K562 (cell line): Measurements from ENCODE around the gene DDX41. TPM values are rescaled to one million over a fixed set of nuclear protein-coding genes. Genes with fewer than 3 reads are reported as not detected.

Source experiments
- CEBPB ChIP-seq: fragments of 450-650 bp; IDR thresholded peaks from 2 replicates; pipeline ENCODE4 v1.6.1; 2016; ENCODE audit warnings: missing genetic modification characterization, missing compliant biosample characterization
- CHD4 ChIP-seq: fragments of 200-600 bp; sonication (generic); IDR thresholded peaks from 3 replicates; pipeline ENCODE4 v1.6.1; 2012; ENCODE audit warnings: low read depth, mild to moderate bottlenecking, mixed read lengths, low read length, inconsistent platforms; ENCODE audit not compliant: insufficient read depth, insufficient replicate concordance, poor library complexity, severe bottlenecking
- NCOA1 ChIP-seq: fragments of 450-650 bp; IDR thresholded peaks from 2 replicates; pipeline ENCODE4 v1.6.1; 2016; ENCODE audit warnings: low read depth
- polyA plus RNA-seq, 8 experiments: library from polyadenylated mRNA; depleted of rRNA in 4 of 8; stranded (reverse) in 5 of 8; unstranded in 3 of 8; fragments of >200 nt; fragmentation: Nextera tagmentation in 2 of 8; fragmentation: Illumina TruSeq in 1 of 8; extraction: Ambion mirVana in 2 of 8; extraction: Trizol in 1 of 8; gene quantifications; 2 replicates each; pipeline versions ENCODE4 v1.2.1 to v1.2.3, GENCODE V29; 2011 to 2014; ENCODE audit warnings: inconsistent platforms in 1 of 8, missing spikeins in 1 of 8
- total RNA-seq, 7 experiments: library from RNA; depleted of rRNA in 6 of 7; stranded (reverse); fragments of >200 nt in 6 of 7; fragmentation: Illumina TruSeq in 2 of 7; extraction: Trizol in 2 of 7; gene quantifications; 2 replicates each; pipeline versions ENCODE4 v1.2.1 to v1.2.3, GENCODE V29; 2011 to 2021; ENCODE audit warnings: low replicate concordance in 1 of 7
- TF ChIP-seq, protein P1 (sequence below), 2 experiments: fragments of 450-650 bp; conservative IDR thresholded peaks; 2 replicates each; pipeline ENCODE4 v1.6.1; 2017; ENCODE audit warnings: mild to moderate bottlenecking in 2 of 2, moderate library complexity in 2 of 2
- TF ChIP-seq, protein P2 (sequence below): fragments of 450-650 bp; IDR thresholded peaks from 2 replicates; pipeline ENCODE4 v1.6.1; 2016; ENCODE audit warnings: missing biosample characterization, missing genetic modification characterization

The DDX41 gene
- total and polyA plus RNA-seq, 9 of the 15 experiments (the other 6 are each of a cell fraction or from before 2014, with no cell fraction given) = 38.2 to 284 (median 116) TPM

DNA sequence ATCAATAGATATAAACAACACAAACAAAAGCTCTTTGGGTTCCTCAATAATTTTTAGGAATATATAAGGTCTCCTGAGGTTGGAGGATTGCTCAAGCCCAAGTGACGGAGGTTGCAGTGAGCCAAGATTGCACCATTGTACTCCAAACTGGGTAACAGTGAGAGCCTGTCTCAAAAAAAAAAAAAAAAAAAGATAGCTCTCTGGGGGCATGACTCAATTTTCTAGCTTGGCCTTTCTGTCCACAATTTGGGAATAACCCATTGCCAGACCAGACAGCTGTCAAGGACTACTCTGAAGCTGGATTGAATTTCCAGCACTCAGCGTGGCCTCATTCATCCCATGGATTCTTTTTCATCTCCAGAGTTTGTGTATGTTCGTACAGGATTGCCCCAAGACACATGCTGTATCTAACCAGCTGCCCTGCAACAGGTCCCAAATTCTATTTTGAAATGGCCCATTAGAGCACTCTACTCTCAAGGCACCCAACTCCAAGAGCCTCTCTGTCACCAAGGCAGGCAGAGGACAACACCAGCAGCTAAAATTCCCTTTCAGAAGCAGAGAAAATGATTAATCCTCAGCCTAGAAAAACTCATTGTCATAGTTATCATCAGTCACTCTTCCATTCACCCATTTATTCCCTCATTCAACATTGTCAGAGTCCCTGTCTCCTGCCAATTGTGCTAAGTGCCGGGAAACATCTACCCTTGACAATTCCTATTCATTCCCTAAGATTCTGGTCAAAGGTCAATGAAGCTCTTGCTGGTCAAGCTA, 28.9 kb upstream of the DDX41 start (continued):
- TF ChIP-seq, protein P1, sequence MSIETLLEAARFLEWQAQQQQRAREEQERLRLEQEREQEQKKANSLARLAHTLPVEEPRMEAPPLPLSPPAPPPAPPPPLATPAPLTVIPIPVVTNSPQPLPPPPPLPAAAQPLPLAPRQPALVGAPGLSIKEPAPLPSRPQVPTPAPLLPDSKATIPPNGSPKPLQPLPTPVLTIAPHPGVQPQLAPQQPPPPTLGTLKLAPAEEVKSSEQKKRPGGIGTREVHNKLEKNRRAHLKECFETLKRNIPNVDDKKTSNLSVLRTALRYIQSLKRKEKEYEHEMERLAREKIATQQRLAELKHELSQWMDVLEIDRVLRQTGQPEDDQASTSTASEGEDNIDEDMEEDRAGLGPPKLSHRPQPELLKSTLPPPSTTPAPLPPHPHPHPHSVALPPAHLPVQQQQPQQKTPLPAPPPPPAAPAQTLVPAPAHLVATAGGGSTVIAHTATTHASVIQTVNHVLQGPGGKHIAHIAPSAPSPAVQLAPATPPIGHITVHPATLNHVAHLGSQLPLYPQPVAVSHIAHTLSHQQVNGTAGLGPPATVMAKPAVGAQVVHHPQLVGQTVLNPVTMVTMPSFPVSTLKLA (conservative IDR thresholded peaks at IDR 0.05) = no peak
- TF ChIP-seq CEBPB (tag) (peak; percentile 92), CHD4 (no peak), NCOA1 (no peak)
- TF ChIP-seq, protein P2, sequence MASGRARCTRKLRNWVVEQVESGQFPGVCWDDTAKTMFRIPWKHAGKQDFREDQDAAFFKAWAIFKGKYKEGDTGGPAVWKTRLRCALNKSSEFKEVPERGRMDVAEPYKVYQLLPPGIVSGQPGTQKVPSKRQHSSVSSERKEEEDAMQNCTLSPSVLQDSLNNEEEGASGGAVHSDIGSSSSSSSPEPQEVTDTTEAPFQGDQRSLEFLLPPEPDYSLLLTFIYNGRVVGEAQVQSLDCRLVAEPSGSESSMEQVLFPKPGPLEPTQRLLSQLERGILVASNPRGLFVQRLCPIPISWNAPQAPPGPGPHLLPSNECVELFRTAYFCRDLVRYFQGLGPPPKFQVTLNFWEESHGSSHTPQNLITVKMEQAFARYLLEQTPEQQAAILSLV (tag) = peak; percentile 70; the same call in 1 of the 2 replicates
